HG02884 (cell line): ENCODE data around the gene RASGRF2.
"Not testable (repeated sequence)": the region's sequence is repeated elsewhere in the genome, so short reads cannot be mapped to it uniquely, and the experiment has no call there.

Source experiments
- ATAC-seq: cut with Tn5 transposase; IDR thresholded peaks from one replicate; pipeline ENCODE4 v1.9.1; 2021; ENCODE audit warnings: mild to moderate bottlenecking, moderate library complexity; ENCODE audit not compliant: unreplicated experiment

The RASGRF2 gene

DNA sequence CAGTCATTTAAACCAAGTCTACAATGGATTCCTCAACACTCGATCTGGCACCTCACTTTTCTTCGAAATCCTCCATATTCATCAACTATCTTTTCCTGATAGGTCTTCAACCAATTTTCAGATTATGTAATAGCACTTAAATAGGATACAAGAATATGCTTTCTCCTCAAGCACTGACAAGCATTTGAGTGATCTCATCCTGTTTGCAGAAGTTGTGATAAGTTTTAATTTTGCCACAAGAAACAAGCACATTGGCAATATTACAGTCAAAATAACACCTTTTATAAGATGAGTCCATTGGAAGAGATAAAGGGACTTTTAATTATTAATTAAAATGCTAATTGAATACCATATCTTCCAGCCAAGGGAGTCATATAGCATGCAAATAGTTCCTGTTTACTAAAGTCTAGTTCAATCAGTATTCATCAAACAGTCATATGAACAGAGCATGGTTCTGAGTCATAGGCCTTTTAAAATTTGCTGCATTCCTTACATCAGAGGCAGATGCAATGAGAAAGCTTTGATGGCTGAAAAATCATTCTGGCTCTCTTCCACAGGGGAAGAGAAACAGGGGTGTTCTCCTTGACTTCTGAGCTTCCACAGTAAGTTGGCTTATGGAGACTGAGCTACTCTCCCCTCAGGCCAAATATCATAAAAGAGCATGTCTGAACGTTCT, 308.5 kb downstream of the RASGRF2 start:
- ATAC-seq: no peak

DNA sequence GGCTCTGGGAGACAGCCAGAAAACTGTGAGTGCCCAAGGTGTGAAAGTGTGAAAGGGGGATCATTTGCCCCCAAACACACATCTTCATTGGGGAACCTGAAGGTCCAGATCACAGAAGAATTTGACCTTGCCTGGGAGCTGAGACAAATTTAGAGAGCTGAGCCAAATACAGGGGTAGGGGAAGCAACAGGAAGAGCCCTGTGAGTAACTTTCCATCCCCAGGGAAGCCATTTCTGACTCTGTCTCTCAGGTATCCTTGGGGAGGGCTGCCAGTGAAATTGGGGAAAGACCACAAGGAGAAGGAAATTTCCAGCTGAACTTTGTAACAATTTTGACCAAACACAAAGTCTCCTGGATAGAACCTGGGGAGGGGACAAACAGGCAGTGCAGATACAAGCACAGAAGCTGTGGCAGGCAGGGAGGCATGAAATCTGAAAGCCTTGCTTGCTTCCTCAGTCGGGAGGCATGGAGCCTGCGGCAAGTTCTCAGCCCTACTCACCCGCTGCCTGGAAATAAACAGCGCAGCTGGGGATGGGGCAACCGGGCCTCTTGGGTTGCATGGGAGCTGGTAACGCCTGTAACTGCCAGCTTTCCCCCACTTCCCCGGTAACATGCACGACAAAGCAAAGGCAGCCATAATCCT, 309.7 kb downstream of the RASGRF2 start:
- ATAC-seq: no peak

DNA sequence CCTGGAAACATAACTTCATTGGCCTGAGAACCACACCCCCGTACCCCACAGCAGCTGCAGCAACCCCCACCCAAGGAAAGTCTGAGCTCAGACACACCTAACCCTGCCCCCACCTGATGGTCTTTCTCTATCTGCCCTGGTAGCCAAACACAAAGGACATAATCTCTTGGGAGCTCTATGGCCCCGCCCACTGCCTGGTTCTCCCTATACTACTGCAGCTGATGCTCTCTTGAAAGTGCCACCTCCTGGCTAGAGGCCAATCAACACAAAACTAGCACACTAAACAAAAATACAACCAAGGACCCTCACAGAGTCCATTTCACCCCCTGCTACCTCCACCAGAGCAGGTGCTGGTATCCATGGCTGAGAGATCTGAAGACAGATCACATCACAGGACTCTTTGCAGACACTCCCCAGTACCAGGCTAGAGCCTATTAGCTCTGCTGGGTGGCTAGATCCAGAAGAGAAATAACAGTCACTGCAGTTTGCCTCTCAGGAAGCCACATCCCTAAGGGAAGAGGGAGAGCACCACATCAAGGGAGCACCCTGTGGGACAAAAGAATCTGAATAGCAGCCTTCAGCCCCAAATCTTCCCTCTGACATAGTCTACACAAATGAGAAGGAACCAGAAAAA, 310.3 kb downstream of the RASGRF2 start:
- ATAC-seq: not testable (repeated sequence)
